Glutamatergic neuron (in vitro differentiated cells): ENCODE results near the gene SPATA18. TPM values are rescaled to one million over a fixed set of nuclear protein-coding genes. Genes with fewer than 3 reads are reported as not detected.

Source experiments
- DNase-seq: peaks from one replicate; pipeline ENCODE4 v3.0.0; 2022
- H3K27ac Mint-ChIP-seq: one replicate; pipeline ENCODE4 v1.8.0; 2020; ENCODE audit warnings: mild to moderate bottlenecking, mixed read lengths, inconsistent platforms; ENCODE audit not compliant: unreplicated experiment
- H3K27me3 Mint-ChIP-seq: one replicate; pipeline ENCODE4 v1.8.0; 2020; ENCODE audit warnings: mild to moderate bottlenecking, moderate library complexity, mixed read lengths, inconsistent platforms; ENCODE audit not compliant: unreplicated experiment
- H3K36me3 Mint-ChIP-seq: one replicate; pipeline ENCODE4 v1.8.0; 2020; ENCODE audit warnings: mild to moderate bottlenecking, mixed read lengths, inconsistent platforms; ENCODE audit not compliant: unreplicated experiment
- H3K4me1 Mint-ChIP-seq: one replicate; pipeline ENCODE4 v1.8.0; 2020; ENCODE audit warnings: mild to moderate bottlenecking, low read depth, mixed read lengths, inconsistent platforms; ENCODE audit not compliant: unreplicated experiment
- H3K4me3 Mint-ChIP-seq: one replicate; pipeline ENCODE4 v1.8.0; 2020; ENCODE audit warnings: mild to moderate bottlenecking, mixed read lengths, inconsistent platforms; ENCODE audit not compliant: unreplicated experiment
- H3K9me3 Mint-ChIP-seq: one replicate; pipeline ENCODE4 v1.8.0; 2020; ENCODE audit warnings: mild to moderate bottlenecking, moderate library complexity, mixed read lengths, inconsistent platforms; ENCODE audit not compliant: unreplicated experiment
- CTCF ChIP-seq: fragments of 200-600 bp; sonication (generic); IDR thresholded peaks from one replicate; pipeline ENCODE4 v1.5.0; 2021; ENCODE audit not compliant: partially characterized antibody, unreplicated experiment
- total RNA-seq: library from RNA; stranded (reverse); fragmentation: NEBNext Ultra II Directional; extraction: Animal tissue kit (Norgen Biotek cat#: 25700); gene quantifications from one replicate; pipeline ENCODE4 v1.2.1, GENCODE V29; 2021; ENCODE audit not compliant: unreplicated experiment

The SPATA18 gene
- total RNA-seq, 1 donor from 2014 or later, result 3.9 TPM

DNA sequence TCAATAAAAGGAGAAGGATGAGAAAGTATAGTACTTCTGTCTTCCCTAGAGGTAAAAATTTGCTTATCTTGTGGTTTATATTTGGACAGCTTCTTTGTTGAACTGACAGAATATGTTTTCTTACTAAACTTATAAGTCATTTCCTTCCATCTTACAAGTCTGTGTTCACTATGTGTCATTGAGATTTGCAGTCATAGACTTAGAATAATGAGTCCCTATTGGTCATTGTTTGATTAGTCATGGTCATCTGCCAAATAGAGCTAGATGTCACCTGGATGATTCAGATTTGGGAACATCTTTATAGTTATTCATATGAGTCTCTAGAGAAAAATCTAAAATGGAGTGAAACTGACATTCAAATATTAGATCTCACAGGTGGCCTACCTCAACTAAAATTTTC is 51.5 kb downstream of the SPATA18 start:
- no peak for TF ChIP-seq CTCF
- Mint-ChIP-seq H3K27ac (no peak overlapping the region), H3K4me3 (no peak overlapping the region), H3K36me3 (no peaks in the 10 kb centered on the region), H3K4me1 (peaks cover 5% of the 10 kb centered on the region), H3K27me3 (no peaks in the 10 kb centered on the region), H3K9me3 (no peaks in the 10 kb centered on the region)
- no peak for DNase-seq

DNA sequence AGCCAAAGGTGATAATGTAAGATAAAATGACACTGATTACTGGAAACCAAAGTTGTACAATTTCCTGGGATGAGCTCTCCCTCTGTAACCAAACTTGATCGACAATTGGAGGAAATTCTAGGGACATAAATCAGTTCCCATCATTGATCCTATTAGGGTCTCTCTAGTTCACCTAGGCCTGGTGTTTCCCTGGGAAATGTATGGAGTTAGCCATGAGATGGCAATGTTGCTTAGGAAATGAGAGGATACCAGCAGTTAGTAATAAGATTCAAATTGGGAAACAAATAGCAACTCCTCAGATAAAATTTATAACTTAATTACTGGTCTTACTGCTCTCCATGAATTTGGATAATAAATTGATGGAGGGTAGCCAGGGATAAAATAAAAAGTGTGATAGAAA is 52.2 kb downstream of the SPATA18 start:
- Mint-ChIP-seq H3K9me3 (no peaks in the 10 kb centered on the region), H3K27me3 (peaks cover under 1% of the 10 kb centered on the region), H3K36me3 (no peaks in the 10 kb centered on the region), H3K4me1 (peaks cover 5% of the 10 kb centered on the region), H3K4me3 (no peak overlapping the region), H3K27ac (no peak overlapping the region)
- TF ChIP-seq CTCF, result no peak
- no peak for DNase-seq

GRCh38 chr4:52105276-52105675 is 54.2 kb downstream of the SPATA18 start:
- H3K9me3 Mint-ChIP-seq, result no peaks in the 10 kb centered on the region
- H3K27me3 Mint-ChIP-seq, result peaks cover 3% of the 10 kb centered on the region
- H3K36me3 Mint-ChIP-seq, result no peaks in the 10 kb centered on the region
- no peak for TF ChIP-seq CTCF
- H3K4me1 Mint-ChIP-seq, result peaks cover 5% of the 10 kb centered on the region
- no peak overlapping the region for H3K27ac Mint-ChIP-seq
- H3K4me3 Mint-ChIP-seq, result no peak overlapping the region
- DNase-seq, result no peak

DNA sequence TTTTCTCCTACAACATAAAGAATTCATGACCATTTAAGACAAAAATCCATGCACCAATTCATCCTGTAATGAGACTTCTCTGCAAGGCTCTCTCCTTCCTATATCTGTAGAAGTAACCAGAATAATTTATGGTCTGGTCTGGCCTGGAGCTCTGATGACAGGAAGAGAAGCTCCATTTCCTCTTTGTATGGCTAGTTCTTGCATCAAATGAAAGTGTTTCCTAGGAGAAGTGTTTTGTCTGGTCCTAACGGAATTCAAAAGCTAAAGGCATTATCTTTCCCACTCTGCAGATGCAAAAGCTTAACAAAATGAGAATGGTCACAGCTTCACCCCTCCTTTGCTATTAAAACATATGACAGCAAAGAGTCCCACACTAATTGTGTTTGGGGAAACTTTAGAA is 55.1 kb downstream of the SPATA18 start:
- Mint-ChIP-seq H3K4me1 (peaks cover 5% of the 10 kb centered on the region), H3K27ac (no peak overlapping the region), H3K9me3 (no peaks in the 10 kb centered on the region), H3K36me3 (no peaks in the 10 kb centered on the region), H3K4me3 (no peak overlapping the region), H3K27me3 (peaks cover 3% of the 10 kb centered on the region)
- TF ChIP-seq CTCF, result no peak
- DNase-seq, result no peak

GRCh38 chr4:52106660-52107059 is 55.6 kb downstream of the SPATA18 start:
- H3K4me1 Mint-ChIP-seq, result peaks cover 5% of the 10 kb centered on the region
- DNase-seq, result no peak
- H3K27me3 Mint-ChIP-seq, result peaks cover 3% of the 10 kb centered on the region
- H3K36me3 Mint-ChIP-seq, result no peaks in the 10 kb centered on the region
- TF ChIP-seq CTCF, result no peak
- H3K27ac Mint-ChIP-seq, result no peak overlapping the region
- no peak overlapping the region for H3K4me3 Mint-ChIP-seq
- no peaks in the 10 kb centered on the region for H3K9me3 Mint-ChIP-seq
